ENCODE measurements around the gene TRAF4.

Gene TRAF4, protein sequence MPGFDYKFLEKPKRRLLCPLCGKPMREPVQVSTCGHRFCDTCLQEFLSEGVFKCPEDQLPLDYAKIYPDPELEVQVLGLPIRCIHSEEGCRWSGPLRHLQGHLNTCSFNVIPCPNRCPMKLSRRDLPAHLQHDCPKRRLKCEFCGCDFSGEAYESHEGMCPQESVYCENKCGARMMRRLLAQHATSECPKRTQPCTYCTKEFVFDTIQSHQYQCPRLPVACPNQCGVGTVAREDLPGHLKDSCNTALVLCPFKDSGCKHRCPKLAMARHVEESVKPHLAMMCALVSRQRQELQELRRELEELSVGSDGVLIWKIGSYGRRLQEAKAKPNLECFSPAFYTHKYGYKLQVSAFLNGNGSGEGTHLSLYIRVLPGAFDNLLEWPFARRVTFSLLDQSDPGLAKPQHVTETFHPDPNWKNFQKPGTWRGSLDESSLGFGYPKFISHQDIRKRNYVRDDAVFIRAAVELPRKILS

DNA sequence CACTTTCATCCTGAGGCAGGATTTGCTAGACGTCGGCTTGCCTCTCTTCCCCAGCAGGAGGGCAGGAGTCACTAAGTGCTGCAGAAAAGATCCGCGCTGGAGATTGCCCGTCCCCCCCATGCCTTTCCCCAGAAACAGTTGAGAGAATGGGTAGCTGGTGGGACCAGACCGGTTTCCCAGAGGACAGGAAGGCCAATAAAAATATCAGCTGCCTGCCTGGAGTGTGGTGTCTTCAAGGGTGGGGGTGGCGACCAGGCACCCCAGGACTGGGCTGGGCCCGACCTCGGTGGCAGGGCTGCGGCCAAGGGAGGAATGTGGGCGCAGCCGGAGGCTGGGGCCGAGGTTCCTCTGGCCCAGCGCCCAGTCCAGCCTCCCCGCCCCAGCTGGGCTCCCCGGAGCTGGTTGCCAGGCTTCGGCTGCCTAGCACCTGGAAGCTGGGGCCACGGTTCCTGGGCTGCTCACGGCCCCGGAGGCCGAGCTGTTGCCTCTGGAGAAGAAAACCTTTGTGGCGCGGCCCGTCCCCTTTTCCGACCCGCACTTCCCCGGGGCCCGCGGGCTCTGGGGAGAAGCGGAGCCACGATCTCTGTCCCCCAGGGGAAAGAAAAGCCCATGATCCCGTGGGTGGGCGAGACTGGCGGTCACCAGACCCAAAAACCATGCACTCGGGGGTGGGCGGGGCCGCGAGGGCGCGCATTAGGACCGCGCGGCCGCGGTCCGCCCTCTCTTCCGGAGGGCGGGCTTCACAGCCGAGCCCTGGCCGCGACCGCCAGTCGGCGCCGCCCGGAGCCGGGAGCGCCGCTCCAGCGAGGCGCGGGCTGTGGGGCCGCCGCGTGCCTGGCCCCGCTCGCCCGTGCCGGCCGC, at the start of gene TRAF4:
Gene TRAF4, plus strand, starts transcription at position 769 of the 861 bp plus-strand sequence. CDS start 102 bp downstream, outside the sequence.
- peak; percentile 91 for DNase-seq (ENCODE audit: low spot score)

DNA sequence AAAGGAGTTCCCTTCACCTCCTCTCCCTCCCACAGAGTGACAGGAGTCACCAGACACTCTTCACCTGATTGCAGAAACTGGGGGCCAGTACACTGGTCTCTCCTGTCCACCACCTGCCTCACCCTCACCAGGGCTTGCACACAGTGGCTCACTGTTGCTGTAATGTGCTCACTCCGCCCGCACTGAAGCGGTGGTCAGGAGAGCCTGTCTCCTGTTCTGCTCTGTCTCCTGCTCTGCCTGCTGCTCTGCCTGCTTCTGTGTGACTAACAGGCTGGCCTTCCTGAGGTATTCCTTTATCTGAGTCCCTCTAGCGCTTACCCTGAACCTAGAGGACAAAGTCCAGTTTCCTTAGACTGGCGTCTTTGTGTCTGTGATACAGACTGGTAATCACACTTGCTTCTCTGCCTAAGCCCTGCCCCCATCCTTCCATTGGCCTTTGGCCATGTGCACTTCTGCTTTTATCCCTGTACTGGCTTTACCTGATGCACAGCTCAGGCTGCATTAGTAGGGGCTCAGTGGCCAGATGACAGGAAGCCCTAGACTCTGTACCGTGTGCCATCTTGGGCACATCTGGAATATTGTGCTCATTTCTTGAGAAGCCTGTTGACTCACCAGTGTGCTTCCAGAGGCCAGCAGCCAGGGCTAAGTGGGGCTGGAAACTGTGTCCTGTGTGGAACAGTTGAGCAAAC, 45.4 kb upstream of the TRAF4 start:
- no peak for DNase-seq (ENCODE audit: low spot score)

DNA sequence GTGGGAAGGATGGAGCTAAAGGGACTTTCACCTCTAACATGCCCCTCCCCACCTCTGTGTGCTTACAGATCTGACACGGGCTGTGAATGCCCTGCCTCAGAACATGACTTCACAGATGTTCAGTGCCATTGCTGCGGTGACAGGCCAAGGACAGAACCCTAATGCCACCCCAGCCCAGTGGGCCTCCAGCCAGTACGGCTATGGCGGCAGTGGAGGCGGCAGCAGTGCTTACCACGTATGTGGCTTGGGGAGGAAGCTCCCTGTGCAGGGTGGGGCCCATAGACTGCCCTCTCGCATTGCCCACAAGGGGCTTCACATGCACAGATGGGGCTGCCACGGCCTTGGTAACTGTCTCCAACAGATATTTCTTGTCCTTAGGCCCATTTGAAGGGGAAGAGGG, 43.5 kb upstream of the TRAF4 start:
- DNase-seq (ENCODE audit: low spot score) = no peak

DNA sequence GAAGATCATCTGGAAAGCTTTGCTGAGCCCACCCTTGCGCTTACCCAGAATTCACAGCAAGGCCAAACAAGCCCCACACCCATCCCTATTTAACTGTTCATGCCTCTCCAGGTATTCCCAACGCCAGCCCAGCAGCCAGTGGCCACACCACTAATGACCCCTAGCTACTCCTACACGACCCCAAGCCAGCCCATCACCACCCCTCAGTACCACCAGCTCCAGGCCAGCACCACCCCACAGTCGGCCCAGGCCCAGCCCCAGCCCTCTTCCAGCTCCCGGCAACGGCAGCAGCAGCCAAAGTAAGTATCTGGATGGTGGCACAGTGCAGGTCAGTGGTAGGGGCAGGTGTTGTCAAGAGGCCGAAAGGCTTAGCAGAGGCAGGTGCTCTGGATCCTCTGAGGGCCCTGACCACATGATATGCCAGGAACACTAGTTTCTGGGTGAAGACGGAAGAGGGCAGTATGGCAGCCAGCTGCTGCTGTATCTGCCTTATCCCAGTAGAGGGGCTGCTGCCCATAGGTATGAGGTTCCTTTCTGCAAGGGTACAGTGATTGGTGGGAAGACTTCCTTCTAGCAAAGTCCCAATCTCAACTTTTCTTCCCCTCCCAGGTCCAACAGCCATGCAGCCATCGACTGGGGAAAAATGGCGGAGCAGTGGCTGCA, 42.9 kb upstream of the TRAF4 start:
- no peak for DNase-seq (ENCODE audit: low spot score)

DNA sequence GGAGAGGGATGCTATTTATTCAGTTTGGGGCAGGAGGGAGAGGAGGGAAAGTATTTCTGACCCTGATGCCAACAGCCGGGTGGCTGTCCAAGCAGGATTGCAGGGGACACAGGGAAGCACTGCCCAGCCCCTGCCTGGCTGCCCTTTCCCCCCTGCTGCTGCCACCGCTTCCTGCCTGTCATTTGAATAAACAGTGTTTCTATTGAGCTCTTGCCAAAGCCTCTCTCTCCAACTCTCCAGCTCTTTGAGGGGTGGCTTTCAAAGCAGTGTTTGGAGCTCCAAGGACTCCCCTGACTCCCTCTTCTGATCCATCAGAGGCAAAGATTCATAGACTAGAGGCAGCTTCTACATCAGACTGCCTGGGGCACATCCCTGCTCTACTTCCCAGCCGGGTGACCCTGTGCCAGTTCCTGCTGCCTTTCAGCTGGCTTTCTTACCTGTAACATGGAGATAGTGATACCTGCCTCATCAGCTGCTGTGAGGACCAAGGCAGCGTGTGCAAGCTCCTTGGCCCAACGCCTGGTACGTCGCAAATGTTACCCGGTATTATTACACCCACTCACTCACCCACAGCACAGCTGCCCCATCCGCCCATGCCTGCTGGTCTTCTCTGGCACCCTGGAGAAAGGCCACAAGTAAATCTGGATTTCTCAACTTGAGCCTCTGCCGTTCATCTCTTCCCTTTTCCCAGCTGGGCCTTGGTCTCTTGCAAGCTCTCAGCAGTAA, 41.6 kb upstream of the TRAF4 start:
- DNase-seq (ENCODE audit: low spot score) = no peak

DNA sequence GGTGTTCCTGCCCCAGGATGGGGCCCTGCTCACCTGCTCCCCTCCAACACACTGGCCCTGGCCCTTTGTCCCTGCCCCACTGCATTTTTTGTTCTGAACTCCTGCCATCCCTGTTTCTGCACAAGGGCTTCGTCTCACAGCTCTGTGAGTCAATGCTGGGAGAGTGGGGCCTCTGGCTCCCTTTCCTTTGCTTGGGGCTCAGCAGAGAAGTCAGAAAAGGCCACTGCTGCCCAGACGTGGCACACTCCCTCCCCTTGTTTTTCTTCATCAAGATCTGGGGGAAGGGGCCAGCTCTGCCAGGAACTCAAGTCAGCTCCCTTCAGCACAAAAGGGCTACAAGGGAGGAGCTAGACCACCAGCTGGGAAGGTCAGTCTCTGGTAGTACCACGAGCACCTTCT, 41.1 kb upstream of the TRAF4 start:
- no peak for DNase-seq (ENCODE audit: low spot score)

DNA sequence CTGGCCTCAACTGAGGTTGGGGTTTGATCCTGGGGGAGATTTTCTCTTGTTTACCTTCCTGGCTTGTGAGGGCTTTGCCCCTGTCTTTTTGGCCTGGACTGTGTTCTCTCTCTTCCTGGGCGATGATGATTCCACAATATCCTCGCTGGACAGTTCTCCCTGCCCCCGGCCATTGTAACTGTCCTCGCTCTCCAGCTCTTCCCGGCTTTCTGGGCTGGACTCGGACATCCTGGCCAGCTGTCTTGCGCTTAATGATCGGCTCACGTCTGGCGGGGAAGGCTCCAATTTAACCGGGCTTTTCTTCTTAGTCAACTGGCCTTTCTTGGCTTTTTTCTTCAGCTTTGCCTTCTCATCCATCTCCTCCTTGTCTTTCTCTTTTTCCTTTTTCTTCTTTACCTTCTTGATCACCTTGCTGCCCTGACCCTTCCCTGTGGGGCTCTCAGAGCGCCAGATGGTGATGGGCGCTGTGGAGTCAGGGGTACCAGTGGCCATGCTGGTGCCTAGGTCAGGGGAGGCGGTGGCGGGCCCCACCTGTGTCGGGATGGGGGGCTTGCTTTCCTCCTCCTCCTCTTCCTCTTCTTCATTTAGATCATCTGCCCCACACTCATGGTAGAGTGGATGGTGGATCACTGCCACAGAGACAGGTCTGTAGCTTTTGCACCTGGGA, 40.1 kb upstream of the TRAF4 start:
- no peak for DNase-seq (ENCODE audit: low spot score)

DNA sequence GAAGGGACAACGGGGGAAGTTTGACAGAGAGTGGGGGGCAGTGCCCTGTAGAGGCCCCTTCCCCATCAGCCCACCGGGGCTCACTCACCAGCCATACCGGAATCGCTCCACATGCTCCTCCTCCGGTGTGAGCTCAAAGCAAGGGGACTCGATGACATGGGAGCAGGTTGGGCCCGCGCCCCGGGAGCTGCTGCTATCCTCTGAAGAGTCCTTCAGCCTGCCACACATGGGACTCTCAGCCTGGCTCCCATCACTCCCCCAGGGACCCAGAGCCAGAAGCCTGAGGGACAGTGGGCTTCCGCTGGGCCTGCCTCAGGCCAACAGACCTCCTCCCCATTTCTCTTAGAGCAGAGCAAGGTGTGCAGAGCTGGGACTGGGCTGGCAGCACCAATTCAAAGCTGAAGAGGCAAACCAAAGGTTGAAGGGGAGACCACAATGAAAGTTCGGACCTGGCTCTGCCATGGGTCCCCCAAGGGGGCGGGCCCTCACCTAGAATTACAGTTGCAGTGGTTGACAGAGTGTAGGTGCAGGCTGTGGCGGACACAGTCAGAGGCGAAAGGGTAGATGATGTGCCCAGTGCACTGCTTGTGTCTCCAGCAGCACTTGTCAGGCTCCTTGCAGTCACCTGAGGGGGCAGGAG, 39.5 kb upstream of the TRAF4 start:
- no peak for DNase-seq (ENCODE audit: low spot score)

DNA sequence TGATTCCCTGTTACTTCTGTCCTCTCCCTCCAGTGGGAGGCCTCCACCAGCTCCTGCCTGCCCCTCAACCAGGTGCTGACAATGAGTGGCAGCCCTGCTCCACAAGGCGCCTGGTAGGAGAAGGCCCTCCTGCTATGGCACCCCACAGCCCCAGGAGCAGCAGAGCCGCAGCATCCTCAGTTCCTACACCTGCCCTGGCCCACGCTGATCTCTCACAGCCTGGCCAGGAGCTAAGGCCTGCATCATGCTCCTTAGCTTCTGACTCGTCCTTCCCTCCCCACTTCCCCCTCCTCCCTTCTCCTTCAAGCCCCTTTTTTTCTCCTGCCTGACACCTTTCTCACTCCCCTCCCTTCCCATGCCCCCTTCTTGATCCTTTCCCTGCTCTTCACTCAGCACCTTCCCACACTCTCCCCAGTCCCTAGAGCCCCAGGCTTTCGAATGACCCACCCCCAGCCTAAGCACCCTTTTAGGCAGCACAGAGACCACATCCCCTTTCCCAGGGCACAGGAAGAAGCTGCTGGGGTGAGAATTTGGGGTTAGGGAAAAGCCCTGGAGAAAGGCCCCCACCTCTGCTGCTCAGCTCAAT, 38.6 kb upstream of the TRAF4 start:
- no peak for DNase-seq (ENCODE audit: low spot score)

DNA sequence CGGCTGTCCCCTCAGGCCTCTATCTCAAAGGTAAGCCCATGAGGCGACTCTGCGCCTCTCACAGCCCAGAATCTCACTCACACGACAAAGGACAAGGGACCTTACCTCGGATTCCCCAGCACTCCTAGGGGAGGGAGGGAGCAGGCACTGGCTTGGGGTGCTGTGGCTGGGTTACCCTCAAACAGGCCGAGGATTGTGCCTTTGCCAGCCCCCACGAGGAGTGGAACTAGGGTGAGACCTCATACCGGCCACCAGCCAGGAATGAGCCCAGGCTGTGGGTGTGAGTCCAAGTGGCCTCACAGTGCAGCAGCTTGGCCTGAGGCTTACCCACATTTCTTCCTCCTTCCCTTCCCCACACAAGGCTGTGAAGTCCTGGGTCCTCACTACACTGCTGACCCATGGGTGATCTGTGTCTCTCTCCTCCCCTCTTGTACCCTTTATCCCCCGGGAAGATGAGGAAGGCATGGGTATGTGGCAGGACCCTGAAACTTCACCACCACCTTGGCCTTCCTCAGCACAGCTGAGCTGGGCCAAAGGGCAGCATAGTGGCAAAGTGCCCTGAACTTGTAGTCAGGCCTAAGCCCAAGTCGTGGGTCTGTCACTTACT, 38.0 kb upstream of the TRAF4 start:
- no peak for DNase-seq (ENCODE audit: low spot score)

DNA sequence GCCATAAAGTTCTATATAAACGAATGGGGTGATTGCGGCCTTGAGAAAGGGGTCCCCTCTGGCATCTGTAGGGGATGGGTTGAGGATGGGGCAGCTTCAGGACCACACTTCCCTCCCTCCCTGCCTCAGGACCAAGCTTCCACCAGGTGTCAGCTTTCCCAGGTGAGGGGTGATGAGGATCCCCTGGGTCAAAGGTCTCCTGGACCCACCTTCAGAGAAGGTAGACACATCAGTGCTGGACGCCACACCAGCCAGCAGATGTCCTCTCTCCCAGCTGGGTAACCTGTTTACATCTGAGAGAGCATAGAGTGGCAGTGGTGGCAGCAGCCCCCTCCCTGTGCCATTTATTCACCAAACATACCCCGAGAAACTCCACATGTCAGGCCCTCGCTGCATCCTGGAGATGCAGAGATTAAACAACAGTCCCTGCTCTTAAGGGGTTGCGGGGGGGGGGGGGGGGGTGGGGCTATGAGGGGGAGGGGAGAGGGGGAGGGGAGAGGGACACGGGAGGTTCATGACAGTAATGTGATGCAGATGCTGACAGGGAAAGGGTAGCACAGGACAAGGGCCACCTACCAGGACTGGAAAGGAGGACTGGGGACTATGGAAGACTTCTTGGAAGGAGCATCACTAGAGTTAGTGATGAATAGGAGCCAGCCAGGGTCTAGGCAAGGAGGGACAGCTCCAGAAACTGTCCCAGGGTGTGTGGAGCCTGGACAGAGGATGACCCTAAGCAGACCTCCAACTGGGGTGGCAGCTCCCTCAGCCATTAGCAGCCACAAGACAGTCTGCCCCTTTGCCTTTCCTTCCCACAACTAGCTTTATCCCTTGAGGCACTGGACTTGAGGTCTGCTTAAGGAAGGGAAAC, 37.1 kb upstream of the TRAF4 start:
- no peak for DNase-seq (ENCODE audit: low spot score)

DNA sequence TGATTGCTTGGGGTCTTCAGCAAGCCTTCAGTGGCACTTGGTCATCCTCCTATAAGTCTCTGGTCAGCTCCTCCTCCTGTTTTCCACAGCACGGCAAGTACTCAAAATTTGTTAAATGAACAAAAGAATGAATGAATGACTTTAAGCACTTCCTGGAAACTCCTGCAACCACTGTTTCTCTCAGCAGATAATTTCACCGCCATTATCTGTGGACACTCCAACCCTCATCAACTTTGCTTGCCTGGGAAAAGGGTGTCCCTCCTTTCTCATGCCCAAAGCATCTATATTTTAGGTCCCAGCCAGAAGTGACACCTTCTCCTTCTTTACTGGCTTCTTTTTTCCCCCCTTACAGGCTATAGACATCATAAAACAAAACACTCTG, 36.5 kb upstream of the TRAF4 start:
- DNase-seq (ENCODE audit: low spot score) = no peak

DNA sequence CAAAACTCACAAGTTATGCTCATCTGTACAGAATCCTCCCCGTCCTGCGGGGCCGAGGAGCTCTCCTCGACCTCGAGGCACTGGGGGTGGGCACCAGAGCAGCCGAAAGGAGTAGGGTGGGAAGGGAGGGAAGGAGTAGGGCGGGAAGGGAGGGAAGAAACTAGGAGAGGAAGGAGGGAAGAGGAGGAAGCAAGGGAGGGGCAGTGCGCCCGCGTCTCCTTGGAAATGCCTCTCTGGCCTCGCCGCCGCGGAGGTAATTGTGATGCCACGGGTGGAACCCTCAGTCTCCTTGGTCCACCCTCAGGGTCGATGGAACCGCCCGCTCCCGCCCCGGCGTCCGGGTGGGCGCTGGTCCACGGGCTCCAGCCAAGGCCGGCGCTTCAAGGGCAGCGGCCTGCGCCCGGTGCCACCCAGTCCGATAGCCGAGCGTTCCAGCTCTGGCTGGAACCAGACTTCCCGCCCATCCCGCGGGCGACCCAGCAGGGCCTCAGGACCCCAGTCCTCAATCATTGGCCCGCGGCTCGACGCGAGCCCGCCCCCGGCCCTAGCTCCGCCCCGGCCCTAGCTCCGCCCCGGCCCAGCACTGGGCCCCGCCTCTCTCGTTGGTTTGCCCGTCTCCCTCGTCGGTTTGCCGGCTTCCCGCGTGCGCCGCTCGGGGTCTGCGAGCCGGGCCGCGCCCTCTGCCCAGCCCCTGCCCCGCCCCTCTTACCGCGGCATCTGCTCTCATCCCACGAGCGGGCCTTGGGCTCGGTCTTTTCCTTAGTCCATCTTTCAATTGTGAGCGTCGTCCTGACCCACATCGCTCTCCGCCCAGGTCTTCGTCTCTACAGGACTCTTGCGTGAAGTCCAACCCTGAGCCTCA, 32.7 kb upstream of the TRAF4 start:
- peak; percentile 97 for DNase-seq (ENCODE audit: low spot score)

DNA sequence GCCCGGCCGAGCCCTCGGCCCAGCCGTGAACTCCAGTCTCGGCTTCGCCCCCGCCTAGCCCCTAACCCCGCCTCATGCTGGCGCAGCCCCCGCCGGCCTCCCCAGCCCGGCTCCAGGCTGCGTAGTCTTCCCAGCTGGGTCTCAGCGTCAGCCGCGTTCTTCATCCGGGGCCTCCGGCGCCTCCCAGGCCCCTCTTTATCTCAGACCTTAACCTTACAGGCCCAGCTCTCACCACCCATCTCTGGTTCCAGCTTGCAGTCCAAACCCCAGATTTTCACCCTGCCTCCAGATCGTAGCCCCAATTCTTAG, 32.1 kb upstream of the TRAF4 start, which contains the start of gene PROCA1:
Gene PROCA1, minus strand, starts transcription at position 166 of the 309 bp plus-strand sequence. CDS start 228 bp downstream, outside the sequence.
- no peak for DNase-seq (ENCODE audit: low spot score)

DNA sequence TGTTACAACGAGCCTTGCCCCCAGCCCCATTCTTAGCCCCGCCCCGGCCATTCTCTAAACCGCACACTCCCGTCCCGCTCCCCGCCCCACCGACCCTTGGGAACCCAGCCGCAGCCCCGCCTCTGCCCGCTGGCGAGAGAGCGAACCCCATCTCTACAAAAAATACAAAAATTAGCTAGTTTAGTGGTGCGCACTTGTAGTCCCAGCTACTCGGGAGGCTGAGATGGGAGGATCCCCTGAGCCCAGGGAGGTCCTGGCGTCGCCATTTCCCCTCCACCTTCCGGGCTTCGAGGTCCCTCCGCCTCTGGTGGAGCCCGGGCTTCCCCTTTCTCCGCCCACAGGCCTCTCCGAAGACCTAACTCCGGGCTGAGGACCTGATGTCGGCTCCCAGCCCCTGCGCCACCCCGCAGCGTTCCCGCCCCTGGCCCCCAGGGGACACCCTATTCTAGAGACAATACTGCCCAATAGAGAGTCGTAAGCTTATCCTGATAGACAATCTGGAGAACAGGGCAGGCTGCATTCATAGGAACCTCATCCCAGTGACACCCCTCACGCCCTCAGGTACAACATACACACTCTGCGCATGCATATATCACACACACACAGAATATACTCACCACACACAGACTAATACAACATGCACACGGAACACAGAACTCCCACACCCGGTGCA, 31.6 kb upstream of the TRAF4 start:
- peak; percentile 74 for DNase-seq (ENCODE audit: low spot score)

DNA sequence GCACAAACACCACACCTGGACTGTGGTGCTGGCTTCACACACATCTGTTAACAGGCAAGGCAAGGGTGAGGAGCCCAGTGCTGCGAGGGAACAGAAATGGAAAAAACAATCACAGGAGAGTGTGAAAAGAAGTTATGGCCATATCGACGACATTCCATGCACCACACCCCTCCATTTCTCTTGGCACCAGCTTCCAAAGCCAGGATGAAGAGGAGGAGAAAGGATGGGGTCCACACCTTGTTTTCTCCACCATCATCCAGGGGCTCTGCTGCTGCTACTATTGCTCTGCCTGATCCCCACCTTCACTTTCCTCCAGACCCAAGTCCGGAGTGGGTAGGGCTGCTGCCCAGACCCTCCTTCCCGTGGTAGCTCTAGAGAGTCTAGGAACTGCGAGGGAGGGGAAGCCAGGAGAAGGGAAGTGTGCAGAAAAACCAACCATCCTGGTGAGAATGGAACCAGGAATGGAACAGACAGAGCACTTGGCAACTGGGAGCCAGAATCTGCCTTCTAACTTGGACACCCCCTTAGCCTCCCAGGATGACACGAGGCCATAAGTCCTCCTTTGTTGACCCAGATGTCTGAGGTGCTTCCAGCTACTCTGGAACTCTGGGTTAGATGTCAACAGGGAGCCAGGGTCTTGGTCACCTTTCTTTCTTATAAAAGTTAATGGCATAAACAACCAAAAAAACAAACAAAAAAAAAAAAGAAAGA, 31.0 kb upstream of the TRAF4 start:
- no peak for DNase-seq (ENCODE audit: low spot score)
